ENCODE data around the gene TIAM1.
A peak's percentile ranks its signal among the peaks of the same experiment; 100 is the strongest.

Gene TIAM1

DNA sequence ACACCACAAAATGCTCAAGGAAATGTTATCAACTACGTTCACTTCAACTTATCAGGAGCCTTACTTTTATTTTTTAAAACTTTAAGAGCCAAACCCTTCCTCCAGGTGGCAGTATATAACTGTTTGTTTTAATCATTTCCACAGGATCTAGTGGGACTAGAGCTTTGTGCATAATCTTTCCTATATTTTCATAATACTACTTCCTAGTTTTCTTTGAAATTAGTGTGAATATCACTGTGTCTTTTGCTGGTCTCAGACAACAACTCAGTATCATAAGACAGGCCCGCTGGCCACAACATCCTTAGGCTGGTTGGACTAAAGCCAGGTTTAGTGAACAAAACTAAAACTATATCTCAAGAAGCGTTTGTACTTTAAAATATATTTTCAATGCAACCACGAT is 145.5 kb downstream of the TIAM1 start:
- peak in 1 of 42 donors; percentile 61 for DNase-seq
- intact Hi-C loops (cut with DNase I): loop anchor here (5.0 kb wide), 1 partner anchor 384 kb away; no protein-coding TSS in a partner anchor

DNA sequence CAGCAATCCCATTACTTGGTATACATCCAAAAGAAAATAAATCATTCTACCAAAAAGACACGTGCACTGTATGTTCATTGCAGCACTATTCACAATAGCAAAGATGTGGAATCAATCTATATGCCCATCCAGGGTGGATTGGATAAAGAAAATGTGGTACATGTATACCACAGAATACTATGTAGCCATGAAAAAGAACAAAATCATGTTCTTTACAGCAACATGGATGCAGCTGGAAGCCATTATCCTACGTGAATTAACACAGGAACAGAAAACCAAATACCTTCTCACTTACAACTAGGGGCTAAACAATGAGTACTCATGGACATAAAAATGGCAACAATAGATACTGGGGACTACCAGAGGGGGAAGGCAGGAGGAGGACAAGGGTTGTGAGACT is 147.3 kb downstream of the TIAM1 start:
- intact Hi-C loops (cut with DNase I): loop anchor here (5.0 kb wide), 1 partner anchor 386 kb away; no protein-coding TSS in a partner anchor

DNA sequence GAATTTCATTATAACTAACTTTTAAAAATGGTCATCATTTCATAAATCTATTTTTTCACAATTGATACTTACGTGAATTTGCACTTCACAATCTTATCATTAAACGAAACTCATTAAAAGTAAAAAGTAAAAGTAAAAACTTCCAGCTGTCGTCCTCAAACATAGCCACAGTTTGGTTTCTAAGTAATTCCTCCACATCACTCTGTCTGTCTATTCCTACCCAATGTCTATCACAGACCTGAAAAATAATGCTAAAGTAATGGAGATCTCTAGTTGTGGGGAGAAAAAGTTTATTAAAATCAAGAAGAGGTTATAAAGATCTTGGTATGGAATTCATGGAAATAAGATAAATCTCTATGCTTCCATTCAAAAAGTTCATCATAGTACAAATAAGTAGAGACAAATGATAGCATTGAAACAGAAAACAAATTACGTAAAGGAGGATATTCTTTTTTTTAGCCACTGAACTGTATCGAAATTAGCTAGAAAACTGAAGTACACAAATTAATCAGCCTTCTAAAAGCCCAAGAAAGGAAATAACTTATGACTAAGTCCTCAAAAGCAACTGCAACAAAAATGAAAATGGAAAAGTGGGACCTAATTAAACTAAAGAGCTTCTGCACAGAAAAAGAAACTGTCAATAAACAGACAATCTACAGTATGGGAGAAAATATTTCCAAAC is 148.6 kb downstream of the TIAM1 start:
- no peak for DNase-seq
- intact Hi-C loops (cut with DNase I): loop anchor here (5.0 kb wide), 1 partner anchor 387 kb away; no protein-coding TSS in a partner anchor

More for the DNA sequence above, 147.3 kb downstream of the TIAM1 start:
- no peak for DNase-seq

DNA sequence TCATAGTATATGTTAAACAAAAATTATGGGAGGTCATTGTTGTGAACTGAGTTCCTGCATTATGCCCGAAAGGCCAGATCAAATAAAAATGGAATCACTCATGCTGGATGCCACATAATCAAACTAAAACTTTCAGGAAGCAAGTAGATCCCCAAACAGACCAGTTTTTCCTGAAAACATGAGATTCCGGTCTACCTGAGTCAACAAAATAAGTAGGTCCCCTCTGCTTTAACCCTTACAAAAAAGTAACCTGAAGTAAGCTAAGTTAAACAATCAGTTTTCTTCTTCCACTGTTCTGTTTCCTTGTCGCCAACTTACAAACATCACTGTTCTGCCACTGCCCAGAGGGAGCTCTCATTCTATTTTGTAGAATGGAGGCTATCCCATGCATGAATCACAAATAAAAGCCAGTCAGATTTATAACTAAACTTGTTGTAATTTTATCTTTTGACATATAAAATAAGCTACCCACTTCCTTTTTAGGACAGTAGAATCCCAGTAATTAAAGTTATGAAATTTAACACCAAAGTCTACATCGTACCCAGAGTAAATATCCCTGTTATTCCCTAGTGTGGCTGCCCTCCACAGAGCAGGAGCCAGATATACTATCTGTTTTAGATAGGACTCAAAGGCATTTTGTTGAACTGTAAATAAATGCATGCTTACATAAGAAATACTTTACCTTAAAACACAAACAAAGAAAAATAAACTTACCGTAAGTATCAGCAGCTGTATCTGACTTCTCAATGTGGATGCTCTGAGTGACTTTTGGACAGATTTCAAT is 149.4 kb downstream of the TIAM1 start:
- intact Hi-C loops (cut with DNase I): loop anchor here (5.0 kb wide), 1 partner anchor 388 kb away; no protein-coding TSS in a partner anchor
- no peak for DNase-seq

DNA sequence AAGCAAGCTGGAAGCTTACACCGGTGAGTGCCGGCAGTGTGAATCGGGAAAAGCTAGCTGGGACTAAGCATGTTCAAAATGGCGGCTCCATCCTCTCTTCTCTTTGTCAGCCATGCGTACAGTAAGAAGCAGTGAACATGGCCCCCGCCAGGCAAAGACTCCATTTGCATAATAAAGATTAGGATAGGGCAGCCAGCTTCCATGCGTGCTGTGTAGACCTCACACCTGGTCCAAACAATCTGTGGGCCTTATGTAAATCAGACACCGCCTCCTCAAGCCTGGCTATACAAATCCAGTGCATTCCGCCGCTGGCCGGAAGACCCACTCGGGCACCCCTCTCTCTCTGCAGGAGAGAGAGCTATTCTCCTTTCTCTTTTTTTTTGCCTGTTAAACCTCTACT is 150.3 kb downstream of the TIAM1 start:
- no peak for DNase-seq
- intact Hi-C loops (cut with DNase I): no loop called here

DNA sequence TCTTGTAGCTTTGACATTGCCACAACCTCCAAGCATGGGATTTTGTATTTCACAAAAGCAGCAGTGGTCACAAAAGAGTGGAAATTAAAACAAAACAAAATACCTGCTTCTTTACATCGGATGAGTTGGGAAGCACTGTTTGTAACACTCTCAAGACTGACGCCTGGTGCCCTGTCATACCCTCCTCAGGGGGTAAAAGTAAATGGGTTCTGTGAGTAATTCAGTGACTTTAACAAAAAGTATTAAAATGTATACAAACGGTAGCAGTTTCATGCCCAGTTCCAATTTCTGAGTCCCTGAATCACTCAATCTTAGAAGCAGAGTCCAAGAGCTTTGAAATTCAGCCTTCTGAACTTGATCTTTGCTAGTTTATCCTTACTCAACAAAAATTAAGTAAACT is 152.5 kb downstream of the TIAM1 start:
- intact Hi-C loops (cut with DNase I): no loop called here

DNA sequence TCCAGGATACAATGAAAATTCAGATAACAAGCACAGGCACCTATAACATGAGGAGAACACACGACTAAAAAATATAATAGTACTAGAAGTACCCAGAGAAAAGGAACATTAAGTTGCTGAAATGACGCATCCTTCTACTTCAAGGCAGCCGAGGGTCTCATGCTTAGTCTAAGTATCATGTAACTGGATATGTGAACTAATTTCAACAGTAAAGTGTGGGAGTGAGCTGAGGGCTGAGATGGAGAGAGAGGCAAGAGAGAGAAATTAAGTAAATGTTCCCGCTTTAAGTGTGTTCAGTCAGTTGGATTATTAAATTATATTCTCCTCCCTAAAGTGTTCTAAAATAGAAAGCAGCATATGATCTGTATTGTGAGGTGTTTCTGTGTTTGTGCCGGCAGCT is 153.5 kb downstream of the TIAM1 start:
- intact Hi-C loops (cut with DNase I): no loop called here
- peak in 13 of 42 donors; percentile 7 to 66 (median 32) for DNase-seq

More for the DNA sequence above, 152.5 kb downstream of the TIAM1 start:
- no peak for DNase-seq

DNA sequence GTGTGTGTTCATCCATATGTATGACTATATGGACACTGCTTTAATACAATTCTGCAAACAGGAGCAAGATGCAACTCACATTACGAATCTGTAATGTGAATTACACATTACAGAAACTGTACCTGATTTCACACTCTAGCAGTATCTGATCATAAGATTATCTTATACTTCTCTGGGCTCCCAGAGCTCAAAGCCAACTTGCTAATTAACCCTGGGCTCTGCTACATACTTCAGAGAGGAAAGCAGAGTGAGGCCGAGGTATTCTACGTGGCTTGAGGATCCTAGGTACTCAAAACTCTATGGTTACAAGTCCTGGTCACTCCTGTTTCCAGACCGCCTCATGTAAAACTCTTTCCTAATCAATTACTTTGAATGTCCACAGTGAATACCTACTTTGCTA is 156.6 kb downstream of the TIAM1 start:
- intact Hi-C loops (cut with DNase I): no loop called here
- DNase-seq: no peak

DNA sequence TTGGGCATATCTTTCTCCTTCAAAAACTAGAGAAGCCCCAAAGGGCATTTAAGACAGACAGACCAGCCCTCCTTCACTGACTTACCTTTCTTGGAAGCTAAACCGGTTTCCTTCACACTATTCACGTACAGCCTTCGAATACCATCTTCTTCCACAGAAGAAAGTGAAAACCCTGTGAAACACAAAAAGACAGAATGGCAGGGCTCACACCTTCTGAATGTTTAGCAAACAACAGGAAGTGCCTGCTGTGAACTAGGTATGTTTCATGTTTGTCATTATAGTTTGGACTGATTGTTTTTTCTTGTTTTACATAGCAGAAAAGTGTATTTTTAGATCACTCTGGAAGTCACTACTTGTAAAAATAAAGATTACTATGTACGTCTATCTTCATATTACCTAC is 157.1 kb downstream of the TIAM1 start:
- no peak for DNase-seq
- intact Hi-C loops (cut with DNase I): no loop called here

DNA sequence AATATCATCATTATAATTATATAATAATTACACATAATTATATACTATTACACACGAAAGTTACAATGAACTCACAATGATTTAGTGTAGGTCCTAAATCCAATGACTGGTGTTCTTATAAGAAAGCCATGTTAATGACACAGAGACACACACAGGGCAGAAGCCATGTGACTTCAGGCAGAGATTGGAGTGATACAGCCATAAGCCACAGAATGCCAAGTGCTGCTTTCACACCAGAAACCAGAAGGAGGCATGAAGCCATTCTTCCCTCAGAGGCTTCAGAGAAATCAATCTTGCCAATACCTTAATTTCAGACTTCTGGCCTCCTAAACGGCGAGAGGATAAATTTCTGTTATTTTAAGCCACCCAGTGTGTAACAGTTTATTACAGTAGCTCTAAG is 158.4 kb downstream of the TIAM1 start:
- intact Hi-C loops (cut with DNase I): no loop called here

DNA sequence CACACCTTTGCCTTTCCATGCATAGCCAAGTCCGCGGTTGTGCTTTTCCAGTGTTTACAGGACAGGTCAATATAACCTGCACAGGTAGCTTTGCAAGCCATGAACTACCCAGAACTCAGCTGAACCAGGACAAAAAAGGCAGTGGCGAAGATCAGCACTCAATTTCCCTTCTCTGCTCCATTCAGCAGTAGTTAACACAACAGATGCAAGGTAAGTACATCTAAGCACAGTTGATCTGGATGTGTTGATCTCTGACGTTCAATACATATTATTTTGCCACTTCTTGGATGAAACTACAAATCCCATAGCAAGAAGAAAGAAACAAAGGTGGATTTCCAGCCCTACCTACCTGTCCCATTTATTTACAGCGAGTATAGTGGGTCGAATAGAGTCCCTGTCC is 159.2 kb downstream of the TIAM1 start:
- DNase-seq: no peak
- intact Hi-C loops (cut with DNase I): loop anchor here (5.0 kb wide), 1 partner anchor 88 kb away; no protein-coding TSS in a partner anchor

More for the DNA sequence above, 158.4 kb downstream of the TIAM1 start:
- DNase-seq: no peak

DNA sequence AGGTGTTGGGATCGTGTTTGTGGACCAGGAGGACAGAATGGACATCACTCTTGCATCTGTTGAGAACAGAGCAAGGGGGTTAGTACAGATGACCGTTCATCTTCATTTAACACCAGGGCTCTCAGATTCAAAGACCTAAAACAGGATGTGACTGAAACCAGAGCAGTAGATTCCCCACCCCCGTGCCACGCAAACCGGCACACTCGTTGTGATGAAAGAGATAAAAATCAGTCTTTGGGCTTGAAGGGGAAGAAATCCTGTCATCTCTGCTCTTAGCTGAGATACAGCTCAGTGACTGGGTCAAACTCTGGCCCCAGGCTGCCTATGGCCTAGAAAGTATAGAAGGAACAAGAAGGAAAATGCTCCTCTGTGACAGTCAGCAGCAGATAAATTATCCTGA is 159.6 kb downstream of the TIAM1 start:
- no peak for DNase-seq
- intact Hi-C loops (cut with DNase I): loop anchor here (5.0 kb wide), 1 partner anchor 87 kb away; no protein-coding TSS in a partner anchor

DNA sequence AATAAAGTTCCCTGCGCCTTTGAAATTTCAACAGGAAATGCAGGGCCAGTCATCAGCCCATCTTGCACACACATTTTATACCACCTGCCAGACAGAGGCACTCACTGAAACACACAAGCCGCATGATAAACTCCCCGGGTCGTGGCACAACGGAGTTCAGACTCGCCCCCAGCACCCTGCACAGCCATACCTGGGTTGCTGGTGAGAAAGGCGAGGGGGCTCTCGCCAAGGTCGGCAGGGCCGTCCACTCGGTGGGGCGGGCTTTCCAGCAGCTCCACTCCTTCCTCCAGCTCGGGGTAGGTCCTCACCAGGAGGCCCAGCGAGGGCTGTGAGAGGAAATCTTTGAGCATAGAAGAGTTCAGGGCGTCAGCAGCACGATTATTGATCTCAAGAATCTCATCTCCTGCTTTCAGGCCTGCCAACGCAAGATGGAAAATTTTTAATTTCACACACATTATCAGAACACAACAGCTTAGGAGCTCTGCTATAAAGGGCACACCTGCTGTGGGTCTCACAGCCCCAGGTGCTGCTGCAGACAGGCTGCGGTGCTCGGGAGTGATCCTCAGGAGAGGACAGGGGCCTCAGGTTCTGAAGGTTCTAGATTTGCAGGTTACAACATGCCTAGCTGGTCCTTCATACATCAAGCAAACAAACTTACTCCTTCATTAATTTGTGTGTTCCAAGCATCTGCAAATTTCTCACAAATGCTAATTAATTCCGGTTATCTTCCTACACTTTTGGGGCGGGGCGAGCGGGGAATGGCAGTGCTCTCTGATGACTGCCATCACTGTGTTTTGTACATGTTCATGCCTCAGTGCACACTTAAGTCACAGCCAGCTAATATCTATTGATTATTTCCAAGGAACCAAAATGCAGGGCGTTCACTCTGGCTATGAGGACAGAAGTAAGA is 161.6 kb downstream of the TIAM1 start:
- intact Hi-C loops (cut with DNase I): loop anchor here (5.0 kb wide), 1 partner anchor 85 kb away; no protein-coding TSS in a partner anchor
- DNase-seq: peak in 12 of 42 donors; percentile 26 to 66 (median 42)

DNA sequence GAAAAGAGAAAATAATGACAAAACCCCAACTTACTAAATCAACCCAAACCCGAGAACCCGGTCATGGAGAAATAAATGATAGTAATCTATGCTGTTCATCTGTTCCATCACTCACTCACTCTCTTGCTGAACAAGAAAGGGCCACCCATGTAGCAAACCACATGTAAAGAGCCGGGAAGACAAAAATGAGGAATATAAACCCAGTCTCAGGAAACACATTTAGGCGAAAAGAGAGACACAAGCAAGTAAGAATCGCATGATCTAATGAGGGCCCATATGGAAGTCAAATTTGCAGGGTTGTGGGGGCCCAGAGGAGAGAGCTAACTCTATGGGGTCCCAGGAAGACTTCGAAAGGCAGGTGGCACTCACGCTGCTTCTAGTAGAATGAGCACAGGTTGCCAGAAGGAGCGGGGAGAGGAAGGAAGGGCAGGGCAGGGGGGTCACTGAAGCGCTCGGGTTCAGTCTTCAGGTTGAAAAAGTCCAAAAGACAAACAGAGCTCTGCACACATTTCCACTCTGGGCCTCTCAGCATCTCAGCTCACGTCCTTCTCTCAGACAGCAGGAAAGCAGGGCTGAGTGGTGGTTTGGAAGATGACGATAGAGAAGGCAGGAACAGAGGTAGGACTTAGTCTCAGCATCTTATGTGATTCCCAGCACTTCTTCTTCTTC is 162.8 kb downstream of the TIAM1 start:
- intact Hi-C loops (cut with DNase I): loop anchor here (5.0 kb wide), 1 partner anchor 84 kb away; no protein-coding TSS in a partner anchor

DNA sequence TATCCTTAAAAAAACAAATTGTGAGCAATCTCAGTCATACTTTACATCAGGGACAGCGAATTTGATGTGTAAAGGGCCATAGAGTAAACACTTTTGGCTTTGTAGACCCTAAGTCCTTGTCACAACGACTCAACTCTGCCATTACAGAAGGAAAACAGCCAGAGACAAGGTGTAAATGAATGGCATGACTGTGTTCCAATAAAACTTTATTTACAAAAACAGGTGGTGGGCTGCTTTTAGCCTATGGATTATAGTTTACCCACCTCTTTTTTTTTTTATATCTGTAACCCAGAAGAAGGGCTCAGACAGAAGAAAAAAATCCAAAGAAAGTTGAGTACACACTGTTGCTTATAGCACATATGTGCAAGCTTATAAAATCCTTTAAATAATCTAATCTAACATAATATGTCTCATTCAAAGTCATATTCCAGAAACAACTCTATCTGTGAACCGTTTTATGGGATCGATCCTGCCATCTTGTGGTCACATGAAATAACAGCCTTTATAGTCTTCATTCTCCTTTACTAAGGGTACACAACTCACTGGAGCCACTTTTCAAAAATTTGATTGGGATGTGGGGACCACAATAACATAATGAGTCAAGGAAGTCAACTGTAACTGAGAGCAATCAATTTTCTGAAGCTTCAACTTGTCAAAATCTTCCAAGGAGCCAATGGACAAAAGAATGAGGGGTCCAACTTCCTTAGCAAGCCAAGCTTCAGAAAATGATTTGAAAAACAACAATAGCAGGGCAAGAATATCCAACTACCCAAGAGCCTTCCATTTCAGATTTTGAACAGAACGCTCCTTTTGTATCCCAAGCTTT is 163.6 kb downstream of the TIAM1 start:
- intact Hi-C loops (cut with DNase I): loop anchor here (5.0 kb wide), 1 partner anchor 83 kb away; no protein-coding TSS in a partner anchor

More for the DNA sequence above, 162.8 kb downstream of the TIAM1 start:
- DNase-seq: no peak

DNA sequence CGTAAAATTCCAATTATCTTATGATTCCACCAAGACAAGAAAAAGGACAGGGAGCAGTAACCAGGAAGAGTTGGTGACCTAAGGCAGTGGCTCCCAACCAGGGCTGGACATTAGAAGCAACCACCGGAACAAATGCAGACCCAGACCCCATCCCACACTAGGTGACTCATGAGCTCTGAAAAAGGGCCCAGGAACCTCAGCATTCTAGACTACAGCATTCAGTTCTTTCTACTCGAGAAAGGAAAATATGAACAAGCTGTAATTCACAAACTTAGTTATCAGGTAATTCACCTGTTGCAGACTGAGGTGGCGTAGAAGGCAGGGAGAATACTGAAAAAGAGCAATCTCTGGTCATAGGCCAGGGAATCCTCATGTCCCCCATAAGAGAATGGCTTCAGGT is 167.3 kb downstream of the TIAM1 start:
- DNase-seq: peak in 1 of 42 donors; percentile 40
- intact Hi-C loops (cut with DNase I): loop anchor here (5.0 kb wide), 1 partner anchor 69 kb away; no protein-coding TSS in a partner anchor

More for the DNA sequence above, 163.6 kb downstream of the TIAM1 start:
- peak in 15 of 42 donors; percentile 22 to 80 (median 51) for DNase-seq

DNA sequence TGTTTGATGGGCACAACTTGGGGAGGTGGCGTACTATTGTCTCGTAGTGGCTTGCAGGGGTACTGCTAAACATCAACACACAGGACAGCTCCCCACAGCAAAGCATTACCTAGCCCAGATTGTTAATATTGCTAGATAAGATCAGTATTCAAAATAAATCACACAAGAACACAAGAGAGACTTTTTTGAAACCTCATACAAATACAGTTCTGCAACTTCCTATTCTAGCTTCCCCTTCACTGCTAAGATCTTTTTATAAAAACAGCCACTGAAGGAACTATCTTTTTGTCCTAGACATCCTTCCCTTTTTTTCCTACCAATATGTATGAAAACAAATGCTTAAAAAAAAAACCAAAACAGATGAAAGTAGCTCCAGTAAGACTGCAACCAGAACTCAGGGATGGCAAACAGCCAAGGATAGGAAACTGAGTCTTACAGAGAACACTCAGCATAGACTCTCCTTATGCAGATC is 167.9 kb downstream of the TIAM1 start:
- peak in 4 of 42 donors; percentile 21 to 53 (median 36) for DNase-seq
- intact Hi-C loops (cut with DNase I): loop anchor here (5.0 kb wide), 1 partner anchor 69 kb away; no protein-coding TSS in a partner anchor
